ENCODE measurements around the gene WASL.

DNA sequence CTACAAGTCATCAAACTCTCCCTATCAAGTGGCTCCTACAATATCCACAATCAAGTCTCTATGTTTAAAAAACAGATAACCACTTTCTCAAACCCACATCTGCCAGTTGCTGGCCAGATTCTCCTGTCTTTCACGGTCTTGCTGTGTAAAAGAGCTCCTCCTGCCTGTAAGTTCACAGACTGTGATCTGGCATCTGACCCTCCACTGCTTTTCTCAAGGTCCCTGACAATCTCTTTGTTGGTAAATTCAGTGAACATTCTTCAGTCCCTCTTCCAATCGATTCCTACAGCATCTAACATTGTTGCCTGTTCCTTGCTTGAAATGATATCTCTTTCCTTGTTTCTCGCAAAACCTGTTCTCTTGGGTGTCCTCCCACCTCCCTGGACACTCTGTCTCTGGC lies 111.6 kb downstream of the WASL start:
- TF ChIP-seq CTCF (IDR thresholded peaks at IDR 0.05) (no peak), POLR2A (IDR thresholded peaks at IDR 0.05; ENCODE audit: low read depth) (no peak), EP300 (IDR thresholded peaks at IDR 0.05) (no peak), POLR2AphosphoS5 (IDR thresholded peaks at IDR 0.05) (no peak)
